ENCODE data around the gene BDH1. TPM values are rescaled to one million over a fixed set of nuclear protein-coding genes. Genes with fewer than 3 reads are reported as not detected.

Gene BDH1
- total RNA-seq, 1 donor from 2014 or later: 7.2 TPM

DNA sequence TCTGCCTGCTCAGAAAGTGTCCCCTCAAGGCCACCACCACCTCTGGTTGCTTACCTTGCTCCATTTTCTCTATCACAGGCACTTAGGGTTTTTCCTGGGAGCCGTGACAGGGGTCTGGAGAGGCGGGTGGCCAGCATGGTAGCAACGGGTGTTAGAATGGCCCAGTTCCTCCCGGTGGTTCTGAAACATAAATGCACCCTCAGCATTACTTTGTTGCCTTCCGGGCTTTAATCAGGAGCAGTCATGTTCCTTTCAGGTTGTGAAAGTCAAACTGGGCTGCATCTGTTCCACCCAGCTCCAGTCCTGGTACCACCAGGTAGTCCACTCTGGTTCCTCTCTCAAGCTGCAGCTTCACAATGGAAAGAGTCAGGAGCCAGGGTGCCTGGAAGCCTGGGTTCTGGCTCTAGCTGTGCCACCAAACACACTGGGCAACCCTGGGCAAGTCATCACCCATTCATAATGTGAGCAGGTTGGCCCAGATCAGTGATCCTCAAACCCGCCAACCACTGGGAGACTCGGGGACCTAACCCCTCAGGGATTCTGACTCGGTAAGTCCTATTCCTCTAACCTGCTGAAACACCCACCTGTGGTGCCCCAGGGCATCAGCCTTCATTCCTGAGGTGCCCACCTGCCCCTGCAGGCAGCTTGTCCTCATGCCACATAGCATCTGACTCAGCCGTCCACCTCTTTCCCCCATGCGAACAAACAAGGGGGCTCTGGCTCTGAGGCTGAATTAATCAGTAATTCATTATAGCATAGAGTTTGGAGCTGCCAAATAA is 9.3 kb downstream of the BDH1 start:
- H3K4me3 ChIP-seq (ENCODE audit: low read depth, low read length): no peak overlapping the region
- TF ChIP-seq, protein P1, sequence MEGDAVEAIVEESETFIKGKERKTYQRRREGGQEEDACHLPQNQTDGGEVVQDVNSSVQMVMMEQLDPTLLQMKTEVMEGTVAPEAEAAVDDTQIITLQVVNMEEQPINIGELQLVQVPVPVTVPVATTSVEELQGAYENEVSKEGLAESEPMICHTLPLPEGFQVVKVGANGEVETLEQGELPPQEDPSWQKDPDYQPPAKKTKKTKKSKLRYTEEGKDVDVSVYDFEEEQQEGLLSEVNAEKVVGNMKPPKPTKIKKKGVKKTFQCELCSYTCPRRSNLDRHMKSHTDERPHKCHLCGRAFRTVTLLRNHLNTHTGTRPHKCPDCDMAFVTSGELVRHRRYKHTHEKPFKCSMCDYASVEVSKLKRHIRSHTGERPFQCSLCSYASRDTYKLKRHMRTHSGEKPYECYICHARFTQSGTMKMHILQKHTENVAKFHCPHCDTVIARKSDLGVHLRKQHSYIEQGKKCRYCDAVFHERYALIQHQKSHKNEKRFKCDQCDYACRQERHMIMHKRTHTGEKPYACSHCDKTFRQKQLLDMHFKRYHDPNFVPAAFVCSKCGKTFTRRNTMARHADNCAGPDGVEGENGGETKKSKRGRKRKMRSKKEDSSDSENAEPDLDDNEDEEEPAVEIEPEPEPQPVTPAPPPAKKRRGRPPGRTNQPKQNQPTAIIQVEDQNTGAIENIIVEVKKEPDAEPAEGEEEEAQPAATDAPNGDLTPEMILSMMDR (conservative IDR thresholded peaks at IDR 0.05; ENCODE audit: low read depth, low read length): no peak
- no peak for DNase-seq (ENCODE audit: low read depth)

DNA sequence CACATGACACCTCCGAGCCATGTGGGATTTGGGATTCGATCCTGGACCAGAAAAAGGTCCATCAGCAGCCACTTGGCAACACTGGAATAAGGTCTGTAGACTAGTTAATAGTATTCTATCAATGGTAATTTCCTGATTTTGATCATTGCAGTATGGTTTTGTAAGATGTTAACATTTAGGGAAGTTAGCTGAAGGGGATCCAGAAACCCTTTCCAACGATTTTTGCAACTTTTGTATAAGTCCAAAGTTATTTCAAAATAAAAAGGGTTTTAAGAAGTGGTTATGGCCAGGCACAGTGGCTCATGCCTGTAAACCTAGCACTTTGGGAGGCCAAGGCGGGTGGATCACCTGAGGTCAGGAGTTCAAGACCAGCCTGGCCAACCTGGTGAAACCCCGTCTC is 10.2 kb downstream of the BDH1 start:
- TF ChIP-seq, protein P1 (conservative IDR thresholded peaks at IDR 0.05; ENCODE audit: low read depth, low read length): no peak
- H3K4me3 ChIP-seq (ENCODE audit: low read depth, low read length): no peak overlapping the region
- DNase-seq (ENCODE audit: low read depth): no peak

DNA sequence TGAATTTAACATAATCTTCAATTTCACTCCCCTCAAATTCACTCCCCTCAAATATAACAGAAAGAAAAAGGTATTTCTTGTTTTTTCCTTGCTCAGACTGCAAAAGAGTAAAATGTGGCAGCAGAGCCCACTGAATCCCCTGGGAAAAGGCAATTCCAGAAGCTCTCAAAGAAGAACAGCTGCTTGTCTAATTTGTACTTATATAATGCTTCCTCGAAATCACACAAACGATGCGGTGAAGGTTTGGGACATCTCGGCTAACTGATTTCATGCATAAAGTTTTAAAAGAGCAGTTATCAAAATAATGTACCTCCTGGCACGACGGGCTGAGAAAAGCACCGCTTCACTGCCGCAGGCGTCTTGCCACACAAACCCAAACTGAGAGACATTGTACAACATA is 10.7 kb downstream of the BDH1 start:
- TF ChIP-seq, protein P1 (conservative IDR thresholded peaks at IDR 0.05; ENCODE audit: low read depth, low read length): no peak

DNA sequence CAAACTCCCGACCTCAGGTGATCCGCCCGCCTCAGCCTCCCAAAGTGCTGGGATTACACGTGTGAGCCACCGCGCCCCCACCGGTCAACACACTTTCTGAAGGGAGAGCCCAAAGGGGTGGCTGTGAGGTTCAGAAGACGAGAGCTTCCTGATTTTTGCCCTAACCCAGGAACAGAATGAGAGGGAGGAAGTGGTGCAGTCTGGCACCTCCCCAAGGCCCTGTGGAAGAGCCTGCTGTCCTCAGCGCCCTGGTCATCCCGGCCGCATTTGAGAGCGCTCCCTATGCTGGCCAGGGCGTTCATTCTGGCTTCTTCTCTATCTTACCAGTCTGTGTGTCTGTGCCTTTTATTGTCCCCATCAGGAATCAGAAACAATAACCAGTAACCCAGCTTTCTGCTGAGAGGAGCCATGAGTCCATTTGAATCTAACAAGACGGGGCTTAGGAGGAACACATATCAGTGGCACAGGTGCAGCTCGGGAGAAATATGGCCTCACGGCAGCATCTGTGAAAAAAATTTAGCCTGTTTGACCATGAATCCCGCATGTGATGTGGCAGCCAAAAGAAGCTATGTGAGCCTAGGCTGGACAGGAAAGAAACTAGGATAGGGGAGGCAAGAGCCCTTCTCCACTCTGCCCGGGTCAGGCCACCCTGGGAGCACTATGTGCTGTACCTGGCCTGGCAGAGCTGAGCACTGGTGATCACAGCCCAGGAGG is 12.9 kb downstream of the BDH1 start:
- no peak overlapping the region for H3K4me3 ChIP-seq (ENCODE audit: low read depth, low read length)
- TF ChIP-seq, protein P1 (conservative IDR thresholded peaks at IDR 0.05; ENCODE audit: low read depth, low read length): no peak
- no peak for DNase-seq (ENCODE audit: low read depth)

More for the DNA sequence above, 10.7 kb downstream of the BDH1 start:
- DNase-seq (ENCODE audit: low read depth): no peak
- no peak overlapping the region for H3K4me3 ChIP-seq (ENCODE audit: low read depth, low read length)

DNA sequence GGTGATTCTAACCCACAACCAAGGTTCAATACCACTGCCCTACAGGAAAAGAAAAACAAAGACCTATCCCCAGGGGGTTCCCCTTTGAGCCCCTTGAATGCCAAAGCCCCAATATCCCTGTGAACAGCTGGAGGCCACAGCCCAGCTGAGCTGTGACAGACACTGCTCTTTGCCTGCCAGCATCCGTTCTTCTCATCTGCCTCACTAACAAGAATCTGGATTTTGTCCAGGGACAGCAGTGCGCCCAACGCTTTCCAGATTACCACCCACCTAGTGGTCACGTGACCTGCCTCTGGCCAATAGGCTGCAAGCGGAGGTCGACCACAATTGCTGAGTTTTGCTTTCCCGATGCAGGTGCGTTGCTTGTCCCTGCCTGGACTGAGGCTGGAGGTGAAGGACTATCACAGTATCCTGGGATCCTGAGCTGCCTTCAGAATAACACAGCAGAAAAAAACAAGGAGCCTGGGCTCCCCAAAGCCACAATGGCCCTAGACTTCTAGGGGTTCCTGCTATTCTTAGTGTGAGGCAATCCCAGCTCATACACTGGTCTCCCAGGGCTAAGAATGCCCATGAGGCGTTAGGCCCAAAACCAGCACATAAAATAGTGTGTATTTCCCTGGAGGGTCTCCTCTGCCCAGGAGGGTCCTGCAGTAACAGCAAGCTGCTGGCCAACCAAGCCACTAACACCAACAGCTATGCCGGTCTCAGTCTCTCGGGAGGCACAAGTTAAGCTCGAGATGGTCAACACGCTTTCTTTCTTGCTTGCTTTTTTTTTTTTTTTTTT is 13.8 kb downstream of the BDH1 start:
- TF ChIP-seq, protein P1 (conservative IDR thresholded peaks at IDR 0.05; ENCODE audit: low read depth, low read length): no peak
- DNase-seq (ENCODE audit: low read depth): no peak
- peak overlapping the region; percentile 13 for H3K4me3 ChIP-seq (ENCODE audit: low read depth, low read length)

DNA sequence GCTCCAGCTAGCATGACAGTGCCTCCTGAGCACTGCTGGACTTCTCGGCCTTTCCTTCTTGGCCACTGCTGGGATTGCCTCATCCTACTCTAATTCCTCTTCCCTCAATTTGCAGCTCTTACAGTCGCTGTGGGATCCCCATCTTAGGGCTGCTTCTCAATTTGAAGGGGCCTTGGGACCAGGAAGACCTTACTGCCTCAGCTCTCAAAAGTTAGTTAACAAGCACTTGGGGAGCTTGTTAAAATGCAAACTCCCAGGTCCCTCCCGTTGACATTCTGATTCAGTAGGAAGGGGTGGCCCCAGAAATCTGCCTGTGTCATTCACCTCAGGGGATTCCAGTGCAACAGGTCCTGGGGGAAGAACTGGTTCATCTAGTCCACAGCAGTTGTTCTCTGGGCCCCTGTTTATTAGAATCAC is 14.8 kb downstream of the BDH1 start:
- TF ChIP-seq, protein P1 (conservative IDR thresholded peaks at IDR 0.05; ENCODE audit: low read depth, low read length): no peak
- no peak for DNase-seq (ENCODE audit: low read depth)
- no peak overlapping the region for H3K4me3 ChIP-seq (ENCODE audit: low read depth, low read length)

All from epithelial cell of proximal tubule (primary cell).